Parathyroid adenoma (tissue), 2 donors: ENCODE data around the gene MEF2C.

Experiments used
- H2AFZ ChIP-seq: fragments of 300-600 bp; sonication (generic); one replicate; pipeline ENCODE4 v1.7.0; 2017; ENCODE audit warnings: antibody characterized with exemption, mild to moderate bottlenecking
- H3K27ac ChIP-seq: fragments of 300-600 bp; sonication (generic); one replicate; pipeline ENCODE4 v1.7.0; 2017
- H3K27me3 ChIP-seq: fragments of 300-600 bp; sonication (generic); one replicate; pipeline ENCODE4 v1.7.0; 2017; ENCODE audit warnings: low read length; ENCODE audit not compliant: control insufficient read depth, insufficient read depth
- H3K36me3 ChIP-seq: fragments of 300-600 bp; sonication (generic); one replicate; pipeline ENCODE4 v1.7.0; 2017; ENCODE audit warnings: low read length; ENCODE audit not compliant: control insufficient read depth, insufficient read depth
- H3K4me1 ChIP-seq: fragments of 300-600 bp; sonication (generic); one replicate; pipeline ENCODE4 v1.7.0; 2017; ENCODE audit warnings: control low read depth
- H3K4me2 ChIP-seq: fragments of 300-600 bp; sonication (generic); one replicate; pipeline ENCODE4 v1.7.0; 2017; ENCODE audit warnings: low read length
- H3K4me3 ChIP-seq: fragments of 300-600 bp; sonication (generic); one replicate; pipeline ENCODE4 v1.7.0; 2017; ENCODE audit warnings: low read depth, low read length
- H3K79me2 ChIP-seq: fragments of 300-600 bp; sonication (generic); one replicate; pipeline ENCODE4 v1.7.0; 2017; ENCODE audit warnings: control low read depth
- H3K9ac ChIP-seq: fragments of 300-600 bp; sonication (generic); one replicate; pipeline ENCODE4 v1.7.0; 2017; ENCODE audit warnings: mild to moderate bottlenecking
- H3K9me3 ChIP-seq: fragments of 300-600 bp; sonication (generic); one replicate; pipeline ENCODE4 v1.7.0; 2017; ENCODE audit warnings: low read length; ENCODE audit not compliant: control insufficient read depth
- TF ChIP-seq, protein P1 (sequence below): fragments of 300-600 bp; sonication (generic); IDR thresholded peaks from one replicate; pipeline ENCODE4 v1.7.0; 2017; ENCODE audit warnings: antibody characterized with exemption, mild to moderate bottlenecking
- donor health status: primary hyperparathyroidism.

Gene MEF2C

DNA sequence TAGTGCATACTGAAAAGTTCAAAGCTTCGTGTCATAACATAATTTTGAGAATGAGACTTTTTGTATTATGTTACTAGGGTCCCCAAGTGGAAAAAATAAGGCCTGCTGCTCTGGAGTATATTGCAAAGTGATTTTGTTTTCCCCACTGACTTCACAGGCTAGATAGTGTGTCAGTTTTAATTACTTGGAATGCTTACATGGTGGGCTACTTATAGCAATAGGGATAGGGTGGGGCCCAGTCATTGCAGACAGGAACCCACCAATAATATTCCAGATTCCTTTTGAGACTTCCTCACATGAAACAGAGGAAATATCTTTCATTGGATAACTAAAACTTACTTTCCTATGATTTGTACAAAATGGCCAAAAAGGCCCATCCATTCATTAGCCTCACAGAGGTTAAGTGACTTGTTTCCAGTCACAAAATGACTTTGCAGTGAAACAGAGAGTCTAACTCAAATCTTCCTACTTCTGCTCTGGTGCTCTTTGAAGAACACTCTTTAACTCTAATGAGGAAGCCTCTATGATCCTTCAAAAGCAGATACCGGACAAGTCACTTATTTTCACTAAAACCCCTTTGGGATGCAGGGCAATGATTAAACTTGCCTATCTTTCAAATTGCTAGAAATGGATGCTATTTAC, 16.2 kb upstream of the MEF2C start:
- H2AFZ ChIP-seq = no peak overlapping the region
- H3K9ac ChIP-seq = no peak overlapping the region
- H3K4me3 ChIP-seq = no peak overlapping the region
- no peaks in the 10 kb centered on the region for H3K27me3 ChIP-seq
- TF ChIP-seq, protein P1, sequence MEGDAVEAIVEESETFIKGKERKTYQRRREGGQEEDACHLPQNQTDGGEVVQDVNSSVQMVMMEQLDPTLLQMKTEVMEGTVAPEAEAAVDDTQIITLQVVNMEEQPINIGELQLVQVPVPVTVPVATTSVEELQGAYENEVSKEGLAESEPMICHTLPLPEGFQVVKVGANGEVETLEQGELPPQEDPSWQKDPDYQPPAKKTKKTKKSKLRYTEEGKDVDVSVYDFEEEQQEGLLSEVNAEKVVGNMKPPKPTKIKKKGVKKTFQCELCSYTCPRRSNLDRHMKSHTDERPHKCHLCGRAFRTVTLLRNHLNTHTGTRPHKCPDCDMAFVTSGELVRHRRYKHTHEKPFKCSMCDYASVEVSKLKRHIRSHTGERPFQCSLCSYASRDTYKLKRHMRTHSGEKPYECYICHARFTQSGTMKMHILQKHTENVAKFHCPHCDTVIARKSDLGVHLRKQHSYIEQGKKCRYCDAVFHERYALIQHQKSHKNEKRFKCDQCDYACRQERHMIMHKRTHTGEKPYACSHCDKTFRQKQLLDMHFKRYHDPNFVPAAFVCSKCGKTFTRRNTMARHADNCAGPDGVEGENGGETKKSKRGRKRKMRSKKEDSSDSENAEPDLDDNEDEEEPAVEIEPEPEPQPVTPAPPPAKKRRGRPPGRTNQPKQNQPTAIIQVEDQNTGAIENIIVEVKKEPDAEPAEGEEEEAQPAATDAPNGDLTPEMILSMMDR = no peak
- H3K36me3 ChIP-seq = no peaks in the 10 kb centered on the region
- H3K79me2 ChIP-seq = no peaks in the 10 kb centered on the region
- no peak overlapping the region for H3K27ac ChIP-seq
- H3K4me2 ChIP-seq = no peak overlapping the region
- no peaks in the 10 kb centered on the region for H3K9me3 ChIP-seq
- H3K4me1 ChIP-seq = no peaks in the 10 kb centered on the region

DNA sequence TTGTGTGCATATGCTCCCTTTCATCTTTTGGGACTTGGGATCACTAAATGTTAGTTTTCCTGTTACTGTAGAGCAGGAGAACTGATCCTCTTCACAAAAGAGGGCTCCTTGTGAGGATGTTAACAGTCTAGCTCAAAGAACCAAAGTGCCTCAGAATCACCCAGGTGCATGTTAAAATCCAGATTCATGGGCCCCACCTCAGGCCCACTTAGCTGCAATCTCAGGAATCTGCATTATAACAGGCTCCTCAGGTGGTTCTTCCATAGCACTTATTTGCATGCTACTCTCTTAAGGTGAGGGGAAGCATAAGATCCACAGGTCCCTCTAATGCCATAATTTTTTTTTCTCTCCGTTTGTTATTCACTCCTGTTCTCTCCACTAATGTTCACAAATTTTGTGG, 14.8 kb upstream of the MEF2C start:
- Histone ChIP-seq H3K4me3 (no peak overlapping the region), H2AFZ (no peak overlapping the region), H3K79me2 (no peaks in the 10 kb centered on the region), H3K4me1 (no peaks in the 10 kb centered on the region), H3K36me3 (no peaks in the 10 kb centered on the region), H3K9ac (no peak overlapping the region), H3K27me3 (no peaks in the 10 kb centered on the region), H3K4me2 (no peak overlapping the region), H3K9me3 (no peaks in the 10 kb centered on the region), H3K27ac (no peak overlapping the region)
- TF ChIP-seq, protein P1 = no peak

DNA sequence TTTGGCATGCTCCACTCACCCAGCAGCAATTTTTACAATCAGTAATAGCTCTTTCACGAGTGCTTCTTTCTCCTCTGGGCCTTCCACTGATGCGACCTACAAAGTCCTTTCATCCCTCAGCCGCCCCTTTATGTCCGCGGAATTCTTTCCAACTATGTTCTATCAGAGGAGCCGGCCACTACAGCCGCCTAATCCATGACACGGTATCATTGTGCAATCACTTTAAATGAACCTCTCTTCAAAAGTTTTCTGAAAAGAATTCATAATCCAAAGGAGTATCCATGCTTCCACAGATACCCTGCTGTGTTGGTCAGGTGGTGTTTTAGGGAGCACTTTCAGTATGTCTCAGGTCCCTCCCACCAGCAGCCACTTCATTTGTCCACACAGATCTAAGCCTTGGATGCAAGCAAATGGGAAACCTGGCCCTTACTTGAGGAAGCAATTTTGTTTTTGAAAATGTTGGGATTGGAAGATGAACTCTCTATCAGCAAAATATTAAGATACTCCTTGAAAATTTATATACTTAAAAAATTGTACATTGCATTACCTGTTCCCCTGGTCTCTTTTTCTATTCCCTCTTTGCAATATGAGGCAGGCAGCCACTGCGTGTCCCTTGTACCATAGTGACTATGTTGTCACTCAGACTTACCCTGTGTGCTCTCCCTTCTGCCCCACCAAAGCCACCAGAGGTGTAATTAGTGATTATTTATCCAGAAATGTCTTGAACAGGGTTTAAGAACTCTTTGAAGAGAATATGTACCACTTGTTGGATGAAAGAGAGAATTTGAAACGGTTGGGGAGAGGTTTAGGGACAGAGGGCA, 12.9 kb upstream of the MEF2C start:
- Histone ChIP-seq H3K4me2 (no peak overlapping the region), H3K36me3 (no peaks in the 10 kb centered on the region), H3K27me3 (no peaks in the 10 kb centered on the region), H3K9ac (no peak overlapping the region), H3K9me3 (no peaks in the 10 kb centered on the region), H2AFZ (no peak overlapping the region), H3K4me3 (no peak overlapping the region), H3K79me2 (no peaks in the 10 kb centered on the region), H3K27ac (no peak overlapping the region), H3K4me1 (no peaks in the 10 kb centered on the region)
- TF ChIP-seq, protein P1 = no peak

DNA sequence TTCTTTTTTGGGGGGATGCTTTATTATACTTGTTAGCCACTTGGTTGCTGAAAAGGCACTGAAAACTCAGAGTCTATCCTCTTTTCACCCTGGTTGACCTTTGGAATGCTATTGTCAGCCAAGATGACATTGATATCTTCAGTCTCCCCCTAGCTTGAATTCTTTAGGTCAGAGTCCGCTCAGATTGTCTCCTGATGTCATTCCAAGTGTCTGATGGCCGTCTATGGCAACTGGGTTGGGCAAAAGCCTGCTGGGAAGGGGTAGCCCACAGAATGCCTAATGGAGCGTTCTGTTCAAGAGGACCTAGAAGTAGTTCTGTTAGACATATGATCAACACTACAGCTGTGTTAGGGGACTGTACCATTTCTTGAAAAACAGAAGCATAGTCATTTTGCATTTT, 9.7 kb upstream of the MEF2C start:
- no peaks in the 10 kb centered on the region for H3K79me2 ChIP-seq
- no peak overlapping the region for H3K4me3 ChIP-seq
- H3K36me3 ChIP-seq = no peaks in the 10 kb centered on the region
- TF ChIP-seq, protein P1 = no peak
- no peaks in the 10 kb centered on the region for H3K27me3 ChIP-seq
- no peak overlapping the region for H3K9ac ChIP-seq
- H2AFZ ChIP-seq = no peak overlapping the region
- H3K4me2 ChIP-seq = no peak overlapping the region
- no peaks in the 10 kb centered on the region for H3K4me1 ChIP-seq
- H3K9me3 ChIP-seq = no peaks in the 10 kb centered on the region
- no peak overlapping the region for H3K27ac ChIP-seq
